GM12865 (cell line): ENCODE measurements around the gene SLC22A17.

Source experiments
- DNase-seq: peaks from one replicate; pipeline ENCODE4 v3.0.0; 2010; ENCODE audit warnings: low read depth
- H3K4me3 ChIP-seq: 2 replicates; pipeline ENCODE4 v1.5.1; 2011; ENCODE audit warnings: mild to moderate bottlenecking, low read depth, low read length, control low read depth
- CTCF ChIP-seq: IDR thresholded peaks from 2 replicates; pipeline ENCODE4 v1.5.1; 2011; ENCODE audit warnings: low read length, control low read depth, low read depth, inconsistent platforms; ENCODE audit not compliant: insufficient read depth; ENCODE audit errors: missing control alignments

Gene SLC22A17

GRCh38 chr14:23366426-23366921 is 13.8 kb upstream of the SLC22A17 start:
- no peak overlapping the region for H3K4me3 ChIP-seq
- no peak for DNase-seq
- TF ChIP-seq CTCF = no peak

- no peak for TF ChIP-seq CTCF
- no peak overlapping the region for H3K4me3 ChIP-seq
- DNase-seq = no peak
These were observed 13.2 kb upstream of the SLC22A17 start for GRCh38 chr14:23365732-23366425.

- no peak within 1 kb of the TSS for H3K4me3 ChIP-seq
These were observed 12.5 kb upstream of the SLC22A17 start, which contains the start of gene EFS for GRCh38 chr14:23365036-23365731. Gene EFS, minus strand, starts transcription at chr14:23365172. Its CDS starts 147 bp downstream, at chr14:23365025.

GRCh38 chr14:23364164-23365035 is 11.7 kb upstream of the SLC22A17 start:
- TF ChIP-seq CTCF = no peak
- no peak overlapping the region for H3K4me3 ChIP-seq
- no peak for DNase-seq

More at GRCh38 chr14:23365036-23365731, 12.5 kb upstream of the SLC22A17 start, which contains the start of gene EFS:
- DNase-seq = no peak
- TF ChIP-seq CTCF = no peak

- DNase-seq = no peak
- no peak overlapping the region for H3K4me3 ChIP-seq
- TF ChIP-seq CTCF = no peak
These were observed 9.5 kb upstream of the SLC22A17 start for GRCh38 chr14:23362200-23362599.

- H3K4me3 ChIP-seq = no peak overlapping the region
- TF ChIP-seq CTCF = no peak
- DNase-seq = no peak
These were observed 9.1 kb upstream of the SLC22A17 start for GRCh38 chr14:23361763-23362162.
